K562 (cell line): Measurements from ENCODE around the gene ABCB6. TPM values are rescaled to one million over a fixed set of nuclear protein-coding genes. Genes with fewer than 3 reads are reported as not detected.

Experiments
- ATF1 ChIP-seq, 2 experiments: fragments of 450-650 bp in 1 of 2; IDR thresholded peaks; 2 replicates each; pipeline ENCODE4 v1.6.1; 2016; ENCODE audit warnings: missing compliant biosample characterization in 1 of 2, missing genetic modification characterization in 1 of 2
- ATF7 ChIP-seq: fragments of 450-650 bp; IDR thresholded peaks from 2 replicates; pipeline ENCODE4 v1.7.1; 2014; ENCODE audit warnings: mild to moderate bottlenecking, moderate library complexity
- BHLHE40 ChIP-seq: IDR thresholded peaks from 2 replicates; pipeline ENCODE4 v1.6.1; 2011; ENCODE audit warnings: low read length, improper control_type of control experiment
- FOXK1 ChIP-seq: sonication (generic); formaldehyde crosslinking; IDR thresholded peaks from 2 replicates; pipeline ENCODE4 v1.8.0; 2022; ENCODE audit warnings: missing genetic modification reagents, mild to moderate bottlenecking, borderline replicate concordance
- MCM5 ChIP-seq: fragments of 450-650 bp; IDR thresholded peaks from 2 replicates; pipeline ENCODE4 v1.6.1; 2016; ENCODE audit warnings: low read depth
- MIER1 ChIP-seq: fragments of 450-650 bp; IDR thresholded peaks from 2 replicates; pipeline ENCODE4 v1.6.1; 2016; ENCODE audit warnings: antibody characterized with exemption, mild to moderate bottlenecking, low read depth
- NFE2L1 ChIP-seq: fragments of 450-650 bp; IDR thresholded peaks from 2 replicates; pipeline ENCODE4 v1.6.1; 2016; ENCODE audit warnings: missing genetic modification characterization, low read depth, mild to moderate bottlenecking, missing compliant biosample characterization, moderate library complexity, borderline replicate concordance
- PHB2 ChIP-seq: fragments of 450-650 bp; IDR thresholded peaks from 2 replicates; pipeline ENCODE4 v1.6.1; 2017; ENCODE audit warnings: low read depth
- RBM22 ChIP-seq: fragments of 200-400 bp; formaldehyde crosslinking; IDR thresholded peaks from 2 replicates; pipeline ENCODE4 v1.6.1; 2018; ENCODE audit warnings: low read length, low read depth; ENCODE audit not compliant: poor library complexity, severe bottlenecking
- RUNX1 ChIP-seq: sonication (generic); IDR thresholded peaks from 2 replicates; pipeline ENCODE4 v1.6.1; 2016; ENCODE audit warnings: antibody characterized with exemption, low read depth
- SMAD3 ChIP-seq: fragments of 450-650 bp; formaldehyde crosslinking; conservative IDR thresholded peaks from 2 replicates; pipeline ENCODE4 v1.4.0; 2020; ENCODE audit warnings: mild to moderate bottlenecking
- TAF9B ChIP-seq: fragments of 450-650 bp; IDR thresholded peaks from 2 replicates; pipeline ENCODE4 v1.6.1; 2018; ENCODE audit warnings: mild to moderate bottlenecking; ENCODE audit not compliant: partially characterized antibody
- U2AF2 ChIP-seq: fragments of 200-400 bp; formaldehyde crosslinking; optimal IDR thresholded peaks from 2 replicates; pipeline ENCODE3; 2017; ENCODE audit warnings: low read depth, mild to moderate bottlenecking, low read length
- ZKSCAN1 ChIP-seq: fragments of 150-350 bp; IDR thresholded peaks from 2 replicates; pipeline ENCODE4 v1.6.1; 2016; ENCODE audit warnings: low read depth, low read length
- ZNF175 ChIP-seq: fragments of 200-800 bp; sonication (Bioruptor generic); IDR thresholded peaks from 2 replicates; pipeline ENCODE4 v1.6.1; 2016; ENCODE audit warnings: low read depth, mild to moderate bottlenecking, missing genetic modification characterization, missing compliant biosample characterization
- polyA plus RNA-seq, 8 experiments: library from polyadenylated mRNA; depleted of rRNA in 4 of 8; stranded (reverse) in 5 of 8; unstranded in 3 of 8; fragments of >200 nt; fragmentation: Nextera tagmentation in 2 of 8; fragmentation: Illumina TruSeq in 1 of 8; extraction: Ambion mirVana in 2 of 8; extraction: Trizol in 1 of 8; gene quantifications; 2 replicates each; pipeline versions ENCODE4 v1.2.1 to v1.2.3, GENCODE V29; 2011 to 2014; ENCODE audit warnings: inconsistent platforms in 1 of 8, missing spikeins in 1 of 8
- total RNA-seq, 7 experiments: library from RNA; depleted of rRNA in 6 of 7; stranded (reverse); fragments of >200 nt in 6 of 7; fragmentation: Illumina TruSeq in 2 of 7; extraction: Trizol in 2 of 7; gene quantifications; 2 replicates each; pipeline versions ENCODE4 v1.2.1 to v1.2.3, GENCODE V29; 2011 to 2021; ENCODE audit warnings: low replicate concordance in 1 of 7
- TF ChIP-seq, protein P1 (sequence below): fragments of 450-650 bp; formaldehyde crosslinking; IDR thresholded peaks from 2 replicates; pipeline ENCODE4 v1.4.0; 2022; ENCODE audit warnings: missing genetic modification characterization
- TF ChIP-seq, protein P2 (sequence below): fragments of 200-800 bp; sonication (Bioruptor generic); IDR thresholded peaks from 2 replicates; pipeline ENCODE4 v1.6.1; 2016; ENCODE audit warnings: missing genetic modification characterization, missing compliant biosample characterization
- TF ChIP-seq, protein P3 (sequence below): fragments of 450-650 bp; IDR thresholded peaks from 2 replicates; pipeline ENCODE4 v1.6.1; 2016; ENCODE audit warnings: low read depth, mild to moderate bottlenecking, moderate library complexity
- TF ChIP-seq, protein P4 (sequence below), 2 experiments: fragments of 450-650 bp; conservative IDR thresholded peaks; 2 replicates each; pipeline ENCODE4 v1.6.1; 2017; ENCODE audit warnings: mild to moderate bottlenecking in 2 of 2, moderate library complexity in 2 of 2

The ABCB6 gene
- total and polyA plus RNA-seq, 9 of the 15 experiments (the other 6 are each of a cell fraction or from before 2014, with no cell fraction given), result 3.7 to 29.8 (median 16.8) TPM

DNA sequence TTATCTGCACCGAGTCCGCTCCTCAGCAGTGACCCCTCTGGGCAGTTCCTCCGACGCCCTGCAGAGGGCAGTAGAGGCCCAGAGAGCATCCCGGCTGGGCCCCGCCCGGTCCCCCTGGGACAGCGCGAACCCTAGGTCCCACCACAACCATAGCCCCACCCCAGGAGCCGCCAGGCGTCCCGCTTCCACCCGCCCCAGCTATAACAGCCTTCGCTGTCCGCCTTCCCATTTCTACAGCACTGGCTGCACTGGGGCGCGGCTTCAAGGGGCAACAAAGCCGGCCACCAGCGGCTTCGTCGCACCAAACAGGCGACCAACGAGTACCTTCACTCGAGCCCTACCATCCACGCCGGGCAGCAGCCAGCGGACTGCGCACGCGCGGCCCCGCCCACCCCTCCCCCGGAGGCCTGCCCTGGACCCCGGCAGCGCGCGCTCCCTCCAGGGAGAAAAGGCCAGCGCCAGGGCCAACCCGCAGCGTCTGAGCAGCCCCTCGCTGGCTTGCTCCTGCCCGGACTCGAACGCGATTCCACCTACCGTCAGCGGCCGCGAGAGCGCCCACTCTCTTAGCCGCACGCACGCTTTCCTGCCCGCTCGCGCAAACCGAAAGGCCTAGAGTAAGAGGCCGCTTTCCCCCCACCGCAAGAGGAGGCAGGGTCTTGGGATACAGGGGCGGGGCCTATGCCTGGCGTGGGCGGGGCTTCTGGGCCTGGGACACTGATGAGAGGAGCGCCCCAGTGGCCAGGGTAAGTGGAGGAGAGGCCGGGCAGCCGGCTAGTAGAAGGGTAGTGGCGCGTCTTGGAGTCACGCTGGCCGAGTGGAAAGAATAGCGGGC is 58.4 kb downstream of the ABCB6 start, which contains the start of gene NHEJ1 (continued):
- TF ChIP-seq, protein P1, sequence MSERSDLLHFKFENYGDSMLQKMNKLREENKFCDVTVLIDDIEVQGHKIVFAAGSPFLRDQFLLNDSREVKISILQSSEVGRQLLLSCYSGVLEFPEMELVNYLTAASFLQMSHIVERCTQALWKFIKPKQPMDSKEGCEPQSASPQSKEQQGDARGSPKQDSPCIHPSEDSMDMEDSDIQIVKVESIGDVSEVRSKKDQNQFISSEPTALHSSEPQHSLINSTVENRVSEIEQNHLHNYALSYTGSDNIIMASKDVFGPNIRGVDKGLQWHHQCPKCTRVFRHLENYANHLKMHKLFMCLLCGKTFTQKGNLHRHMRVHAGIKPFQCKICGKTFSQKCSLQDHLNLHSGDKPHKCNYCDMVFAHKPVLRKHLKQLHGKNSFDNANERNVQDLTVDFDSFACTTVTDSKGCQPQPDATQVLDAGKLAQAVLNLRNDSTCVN (CRISPR knock-in tag), result no peak
- TF ChIP-seq, protein P2, sequence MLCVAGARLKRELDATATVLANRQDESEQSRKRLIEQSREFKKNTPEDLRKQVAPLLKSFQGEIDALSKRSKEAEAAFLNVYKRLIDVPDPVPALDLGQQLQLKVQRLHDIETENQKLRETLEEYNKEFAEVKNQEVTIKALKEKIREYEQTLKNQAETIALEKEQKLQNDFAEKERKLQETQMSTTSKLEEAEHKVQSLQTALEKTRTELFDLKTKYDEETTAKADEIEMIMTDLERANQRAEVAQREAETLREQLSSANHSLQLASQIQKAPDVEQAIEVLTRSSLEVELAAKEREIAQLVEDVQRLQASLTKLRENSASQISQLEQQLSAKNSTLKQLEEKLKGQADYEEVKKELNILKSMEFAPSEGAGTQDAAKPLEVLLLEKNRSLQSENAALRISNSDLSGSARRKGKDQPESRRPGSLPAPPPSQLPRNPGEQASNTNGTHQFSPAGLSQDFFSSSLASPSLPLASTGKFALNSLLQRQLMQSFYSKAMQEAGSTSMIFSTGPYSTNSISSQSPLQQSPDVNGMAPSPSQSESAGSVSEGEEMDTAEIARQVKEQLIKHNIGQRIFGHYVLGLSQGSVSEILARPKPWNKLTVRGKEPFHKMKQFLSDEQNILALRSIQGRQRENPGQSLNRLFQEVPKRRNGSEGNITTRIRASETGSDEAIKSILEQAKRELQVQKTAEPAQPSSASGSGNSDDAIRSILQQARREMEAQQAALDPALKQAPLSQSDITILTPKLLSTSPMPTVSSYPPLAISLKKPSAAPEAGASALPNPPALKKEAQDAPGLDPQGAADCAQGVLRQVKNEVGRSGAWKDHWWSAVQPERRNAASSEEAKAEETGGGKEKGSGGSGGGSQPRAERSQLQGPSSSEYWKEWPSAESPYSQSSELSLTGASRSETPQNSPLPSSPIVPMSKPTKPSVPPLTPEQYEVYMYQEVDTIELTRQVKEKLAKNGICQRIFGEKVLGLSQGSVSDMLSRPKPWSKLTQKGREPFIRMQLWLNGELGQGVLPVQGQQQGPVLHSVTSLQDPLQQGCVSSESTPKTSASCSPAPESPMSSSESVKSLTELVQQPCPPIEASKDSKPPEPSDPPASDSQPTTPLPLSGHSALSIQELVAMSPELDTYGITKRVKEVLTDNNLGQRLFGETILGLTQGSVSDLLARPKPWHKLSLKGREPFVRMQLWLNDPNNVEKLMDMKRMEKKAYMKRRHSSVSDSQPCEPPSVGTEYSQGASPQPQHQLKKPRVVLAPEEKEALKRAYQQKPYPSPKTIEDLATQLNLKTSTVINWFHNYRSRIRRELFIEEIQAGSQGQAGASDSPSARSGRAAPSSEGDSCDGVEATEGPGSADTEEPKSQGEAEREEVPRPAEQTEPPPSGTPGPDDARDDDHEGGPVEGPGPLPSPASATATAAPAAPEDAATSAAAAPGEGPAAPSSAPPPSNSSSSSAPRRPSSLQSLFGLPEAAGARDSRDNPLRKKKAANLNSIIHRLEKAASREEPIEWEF (CRISPR knock-in tag), result no peak
- TF ChIP-seq ZKSCAN1 (no peak), ATF7 (peak; percentile 37; the same call in 1 of the 2 replicates), RBM22 (peak; percentile 47), MIER1 (no peak), ATF1 (CRISPR knock-in tag; IDR thresholded peaks at IDR 0.05) (no peak), ATF1 (tag; IDR thresholded peaks at IDR 0.05) (no peak), MCM5 (no peak), NFE2L1 (tag) (no peak), TAF9B (no peak), PHB2 (no peak), SMAD3 (CRISPR knock-in tag) (no peak), RUNX1 (no peak), U2AF2 (no peak), BHLHE40 (no peak), ZNF175 (CRISPR knock-in tag) (no peak), FOXK1 (CRISPR knock-in tag) (no peak)
- TF ChIP-seq, protein P3, sequence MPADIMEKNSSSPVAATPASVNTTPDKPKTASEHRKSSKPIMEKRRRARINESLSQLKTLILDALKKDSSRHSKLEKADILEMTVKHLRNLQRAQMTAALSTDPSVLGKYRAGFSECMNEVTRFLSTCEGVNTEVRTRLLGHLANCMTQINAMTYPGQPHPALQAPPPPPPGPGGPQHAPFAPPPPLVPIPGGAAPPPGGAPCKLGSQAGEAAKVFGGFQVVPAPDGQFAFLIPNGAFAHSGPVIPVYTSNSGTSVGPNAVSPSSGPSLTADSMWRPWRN, result no peak
- TF ChIP-seq, protein P4, sequence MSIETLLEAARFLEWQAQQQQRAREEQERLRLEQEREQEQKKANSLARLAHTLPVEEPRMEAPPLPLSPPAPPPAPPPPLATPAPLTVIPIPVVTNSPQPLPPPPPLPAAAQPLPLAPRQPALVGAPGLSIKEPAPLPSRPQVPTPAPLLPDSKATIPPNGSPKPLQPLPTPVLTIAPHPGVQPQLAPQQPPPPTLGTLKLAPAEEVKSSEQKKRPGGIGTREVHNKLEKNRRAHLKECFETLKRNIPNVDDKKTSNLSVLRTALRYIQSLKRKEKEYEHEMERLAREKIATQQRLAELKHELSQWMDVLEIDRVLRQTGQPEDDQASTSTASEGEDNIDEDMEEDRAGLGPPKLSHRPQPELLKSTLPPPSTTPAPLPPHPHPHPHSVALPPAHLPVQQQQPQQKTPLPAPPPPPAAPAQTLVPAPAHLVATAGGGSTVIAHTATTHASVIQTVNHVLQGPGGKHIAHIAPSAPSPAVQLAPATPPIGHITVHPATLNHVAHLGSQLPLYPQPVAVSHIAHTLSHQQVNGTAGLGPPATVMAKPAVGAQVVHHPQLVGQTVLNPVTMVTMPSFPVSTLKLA (conservative IDR thresholded peaks at IDR 0.05), result peak; percentile 53 to 73; a peak in 2 of 4 replicates
